Measurements from ENCODE around the gene KMT2E.

KMT2E gene

GRCh38 chr7:105151152-105151551 is 137.1 kb downstream of the KMT2E start:
- Histone ChIP-seq H2AFZ (no peak overlapping the region), H3K27ac (no peak overlapping the region), H3K79me2 (peaks cover 6% of the 10 kb centered on the region), H3K4me2 (ENCODE audit: low read length) (no peak overlapping the region), H3K4me3 (ENCODE audit: low read depth, low read length) (no peak overlapping the region), H3K27me3 (ENCODE audit: control insufficient read depth, insufficient read depth, low read length) (no peaks in the 10 kb centered on the region), H3K4me1 (no peaks in the 10 kb centered on the region), H3K36me3 (ENCODE audit: control insufficient read depth, insufficient read depth, low read length) (no peaks in the 10 kb centered on the region), H3K9ac (no peak overlapping the region), H3K9me3 (ENCODE audit: control insufficient read depth, low read length) (no peaks in the 10 kb centered on the region)
- no peak for TF ChIP-seq CTCF (IDR thresholded peaks at IDR 0.05)

- TF ChIP-seq CTCF (IDR thresholded peaks at IDR 0.05), result no peak
Observed at GRCh38 chr7:105153531-105153930, 139.5 kb downstream of the KMT2E start.

GRCh38 chr7:105154084-105154483 is 140.1 kb downstream of the KMT2E start:
- no peak overlapping the region for H3K27ac ChIP-seq
- H3K9me3 ChIP-seq (ENCODE audit: control insufficient read depth, low read length), result no peaks in the 10 kb centered on the region
- TF ChIP-seq CTCF (IDR thresholded peaks at IDR 0.05), result no peak
- no peak overlapping the region for H3K9ac ChIP-seq
- no peak overlapping the region for H2AFZ ChIP-seq
- no peaks in the 10 kb centered on the region for H3K4me1 ChIP-seq
- H3K79me2 ChIP-seq, result peaks cover 6% of the 10 kb centered on the region
- no peak overlapping the region for H3K4me3 ChIP-seq (ENCODE audit: low read depth, low read length)
- H3K36me3 ChIP-seq (ENCODE audit: control insufficient read depth, insufficient read depth, low read length), result no peaks in the 10 kb centered on the region
- no peaks in the 10 kb centered on the region for H3K27me3 ChIP-seq (ENCODE audit: control insufficient read depth, insufficient read depth, low read length)
- no peak overlapping the region for H3K4me2 ChIP-seq (ENCODE audit: low read length)

More at GRCh38 chr7:105153531-105153930, 139.5 kb downstream of the KMT2E start:
- no peak overlapping the region for H2AFZ ChIP-seq
- no peak overlapping the region for H3K27ac ChIP-seq
- no peak overlapping the region for H3K4me3 ChIP-seq (ENCODE audit: low read depth, low read length)
- no peaks in the 10 kb centered on the region for H3K36me3 ChIP-seq (ENCODE audit: control insufficient read depth, insufficient read depth, low read length)
- no peak overlapping the region for H3K4me2 ChIP-seq (ENCODE audit: low read length)
- no peaks in the 10 kb centered on the region for H3K4me1 ChIP-seq
- H3K9ac ChIP-seq, result no peak overlapping the region
- no peaks in the 10 kb centered on the region for H3K27me3 ChIP-seq (ENCODE audit: control insufficient read depth, insufficient read depth, low read length)
- H3K79me2 ChIP-seq, result peaks cover 6% of the 10 kb centered on the region
- H3K9me3 ChIP-seq (ENCODE audit: control insufficient read depth, low read length), result no peaks in the 10 kb centered on the region

- Histone ChIP-seq H3K4me2 (ENCODE audit: low read length) (no peak overlapping the region), H3K9me3 (ENCODE audit: control insufficient read depth, low read length) (no peaks in the 10 kb centered on the region), H3K27ac (no peak overlapping the region), H3K79me2 (peaks cover 4% of the 10 kb centered on the region), H3K9ac (no peak overlapping the region), H3K36me3 (ENCODE audit: control insufficient read depth, insufficient read depth, low read length) (no peaks in the 10 kb centered on the region), H3K27me3 (ENCODE audit: control insufficient read depth, insufficient read depth, low read length) (no peaks in the 10 kb centered on the region), H3K4me1 (no peaks in the 10 kb centered on the region), H3K4me3 (ENCODE audit: low read depth, low read length) (no peak overlapping the region), H2AFZ (no peak overlapping the region)
- no peak for TF ChIP-seq CTCF (IDR thresholded peaks at IDR 0.05)
Observed at GRCh38 chr7:105156731-105157130, 142.7 kb downstream of the KMT2E start.

GRCh38 chr7:105157278-105157677 is 143.3 kb downstream of the KMT2E start:
- H3K36me3 ChIP-seq (ENCODE audit: control insufficient read depth, insufficient read depth, low read length), result no peaks in the 10 kb centered on the region

More at GRCh38 chr7:105157278-105157677, 143.3 kb downstream of the KMT2E start:
- H3K4me3 ChIP-seq (ENCODE audit: low read depth, low read length), result no peak overlapping the region
- no peak overlapping the region for H2AFZ ChIP-seq
- no peak for TF ChIP-seq CTCF (IDR thresholded peaks at IDR 0.05)
- H3K27me3 ChIP-seq (ENCODE audit: control insufficient read depth, insufficient read depth, low read length), result no peaks in the 10 kb centered on the region
- H3K4me2 ChIP-seq (ENCODE audit: low read length), result no peak overlapping the region
- no peak overlapping the region for H3K9ac ChIP-seq
- peaks cover 3% of the 10 kb centered on the region for H3K79me2 ChIP-seq
- no peaks in the 10 kb centered on the region for H3K4me1 ChIP-seq
- no peak overlapping the region for H3K27ac ChIP-seq
- H3K9me3 ChIP-seq (ENCODE audit: control insufficient read depth, low read length), result no peaks in the 10 kb centered on the region
